ENCODE measurements around the gene ZDHHC11B. TPM values are rescaled to one million over a fixed set of nuclear protein-coding genes. Genes with fewer than 3 reads are reported as not detected.
"Not testable (repeated sequence)": the region's sequence is repeated elsewhere in the genome, so short reads cannot be mapped to it uniquely, and the experiment has no call there.

Gene ZDHHC11B
- total RNA-seq, 1 experiment from 2014 or later = 0.40 TPM

- H4K20me1 ChIP-seq (ENCODE audit: low read length); H2AFZ ChIP-seq (ENCODE audit: low read length); H3F3A ChIP-seq (ENCODE audit: low read length, unreplicated experiment); H3K36me3 ChIP-seq (ENCODE audit: low read depth, low read length); intact Hi-C loops (cut with micrococcal nuclease); ATAC-seq; H3K27ac ChIP-seq (ENCODE audit: low read length); H3K27me3 ChIP-seq (ENCODE audit: low read length); H3K4me2 ChIP-seq (ENCODE audit: low read length); H3K9me3 ChIP-seq (ENCODE audit: low read length); H3K79me2 ChIP-seq (ENCODE audit: low read length); CTCF ChIA-PET; H3K4me1 ChIP-seq (ENCODE audit: insufficient read depth, low read length); H3K4me3 ChIP-seq (ENCODE audit: low read length); H3K9me2 ChIP-seq (replicated peaks; ENCODE audit: low read length); BruUV-seq (replicated peaks); DNase-seq; H3K9ac ChIP-seq (ENCODE audit: low read length); POLR2A ChIA-PET (ENCODE audit: unreplicated experiment): not testable (repeated sequence)
Measured at GRCh38 chr5:708848-709517, 75.5 kb downstream of the ZDHHC11B start.

- H3K9ac ChIP-seq (ENCODE audit: low read length); H4K20me1 ChIP-seq (ENCODE audit: low read length); H3K4me2 ChIP-seq (ENCODE audit: low read length); CTCF ChIA-PET; H3F3A ChIP-seq (ENCODE audit: low read length, unreplicated experiment); H3K79me2 ChIP-seq (ENCODE audit: low read length); H3K27me3 ChIP-seq (ENCODE audit: low read length); ATAC-seq; H3K36me3 ChIP-seq (ENCODE audit: low read depth, low read length); H3K9me2 ChIP-seq (replicated peaks; ENCODE audit: low read length); intact Hi-C loops (cut with micrococcal nuclease); H3K27ac ChIP-seq (ENCODE audit: low read length); BruUV-seq (replicated peaks); H2AFZ ChIP-seq (ENCODE audit: low read length); H3K4me3 ChIP-seq (ENCODE audit: low read length); H3K9me3 ChIP-seq (ENCODE audit: low read length); DNase-seq; POLR2A ChIA-PET (ENCODE audit: unreplicated experiment); H3K4me1 ChIP-seq (ENCODE audit: insufficient read depth, low read length): not testable (repeated sequence)
Measured at GRCh38 chr5:708374-708773, 76.2 kb downstream of the ZDHHC11B start.

GRCh38 chr5:706127-706526 lies 78.4 kb downstream of the ZDHHC11B start:
- CTCF ChIA-PET; H3K9ac ChIP-seq (ENCODE audit: low read length); intact Hi-C loops (cut with micrococcal nuclease); H3K4me3 ChIP-seq (ENCODE audit: low read length); H3K9me2 ChIP-seq (replicated peaks; ENCODE audit: low read length); H2AFZ ChIP-seq (ENCODE audit: low read length); BruUV-seq (replicated peaks); H3F3A ChIP-seq (ENCODE audit: low read length, unreplicated experiment); H3K79me2 ChIP-seq (ENCODE audit: low read length); POLR2A ChIA-PET (ENCODE audit: unreplicated experiment); H3K36me3 ChIP-seq (ENCODE audit: low read depth, low read length); H3K4me2 ChIP-seq (ENCODE audit: low read length); H3K4me1 ChIP-seq (ENCODE audit: insufficient read depth, low read length); DNase-seq; H3K27ac ChIP-seq (ENCODE audit: low read length); H3K27me3 ChIP-seq (ENCODE audit: low read length); H3K9me3 ChIP-seq (ENCODE audit: low read length); H4K20me1 ChIP-seq (ENCODE audit: low read length); ATAC-seq: not testable (repeated sequence)

- DNase-seq; H3K4me2 ChIP-seq (ENCODE audit: low read length); H3F3A ChIP-seq (ENCODE audit: low read length, unreplicated experiment); H3K9me2 ChIP-seq (replicated peaks; ENCODE audit: low read length); H4K20me1 ChIP-seq (ENCODE audit: low read length); CTCF ChIA-PET; H2AFZ ChIP-seq (ENCODE audit: low read length); H3K36me3 ChIP-seq (ENCODE audit: low read depth, low read length); H3K9ac ChIP-seq (ENCODE audit: low read length); H3K4me1 ChIP-seq (ENCODE audit: insufficient read depth, low read length); intact Hi-C loops (cut with micrococcal nuclease); BruUV-seq (replicated peaks); H3K9me3 ChIP-seq (ENCODE audit: low read length); H3K27me3 ChIP-seq (ENCODE audit: low read length); H3K79me2 ChIP-seq (ENCODE audit: low read length); ATAC-seq; POLR2A ChIA-PET (ENCODE audit: unreplicated experiment); H3K27ac ChIP-seq (ENCODE audit: low read length); H3K4me3 ChIP-seq (ENCODE audit: low read length): not testable (repeated sequence)
Measured at GRCh38 chr5:696753-697702, 87.5 kb downstream of the ZDHHC11B start.

GRCh38 chr5:696191-696590 lies 88.3 kb downstream of the ZDHHC11B start:
- H3K4me2 ChIP-seq (ENCODE audit: low read length); H3K9me2 ChIP-seq (replicated peaks; ENCODE audit: low read length); H3K79me2 ChIP-seq (ENCODE audit: low read length); H3K9ac ChIP-seq (ENCODE audit: low read length); intact Hi-C loops (cut with micrococcal nuclease); H3K27me3 ChIP-seq (ENCODE audit: low read length); ATAC-seq; H3K4me3 ChIP-seq (ENCODE audit: low read length); BruUV-seq (replicated peaks); H3F3A ChIP-seq (ENCODE audit: low read length, unreplicated experiment); H3K4me1 ChIP-seq (ENCODE audit: insufficient read depth, low read length); POLR2A ChIA-PET (ENCODE audit: unreplicated experiment); H3K27ac ChIP-seq (ENCODE audit: low read length); CTCF ChIA-PET; H3K36me3 ChIP-seq (ENCODE audit: low read depth, low read length); H2AFZ ChIP-seq (ENCODE audit: low read length); H3K9me3 ChIP-seq (ENCODE audit: low read length); H4K20me1 ChIP-seq (ENCODE audit: low read length); DNase-seq: not testable (repeated sequence)

- POLR2A ChIA-PET (ENCODE audit: unreplicated experiment); intact Hi-C loops (cut with micrococcal nuclease); CTCF ChIA-PET; H3F3A ChIP-seq (ENCODE audit: low read length, unreplicated experiment); H3K9me2 ChIP-seq (replicated peaks; ENCODE audit: low read length); H2AFZ ChIP-seq (ENCODE audit: low read length); H3K79me2 ChIP-seq (ENCODE audit: low read length); H3K9me3 ChIP-seq (ENCODE audit: low read length); H3K36me3 ChIP-seq (ENCODE audit: low read depth, low read length); H3K9ac ChIP-seq (ENCODE audit: low read length); H4K20me1 ChIP-seq (ENCODE audit: low read length); BruUV-seq (replicated peaks); H3K27ac ChIP-seq (ENCODE audit: low read length); ATAC-seq; H3K4me1 ChIP-seq (ENCODE audit: insufficient read depth, low read length); DNase-seq; H3K4me3 ChIP-seq (ENCODE audit: low read length); H3K27me3 ChIP-seq (ENCODE audit: low read length); H3K4me2 ChIP-seq (ENCODE audit: low read length): not testable (repeated sequence)
Measured at GRCh38 chr5:695475-695874, 89.1 kb downstream of the ZDHHC11B start.
